Activated CD8-positive, alpha-beta memory T cell treated with anti-CD3 and anti-CD28 coated beads, Interleukin-2, amount 50 U/mL, for 4 hours (primary cell): Measurements from ENCODE around the gene MBD3.

Experiments used
- DNase-seq: peaks from one replicate; pipeline ENCODE4 v3.0.0-alpha.2; 2020

MBD3 gene

DNA sequence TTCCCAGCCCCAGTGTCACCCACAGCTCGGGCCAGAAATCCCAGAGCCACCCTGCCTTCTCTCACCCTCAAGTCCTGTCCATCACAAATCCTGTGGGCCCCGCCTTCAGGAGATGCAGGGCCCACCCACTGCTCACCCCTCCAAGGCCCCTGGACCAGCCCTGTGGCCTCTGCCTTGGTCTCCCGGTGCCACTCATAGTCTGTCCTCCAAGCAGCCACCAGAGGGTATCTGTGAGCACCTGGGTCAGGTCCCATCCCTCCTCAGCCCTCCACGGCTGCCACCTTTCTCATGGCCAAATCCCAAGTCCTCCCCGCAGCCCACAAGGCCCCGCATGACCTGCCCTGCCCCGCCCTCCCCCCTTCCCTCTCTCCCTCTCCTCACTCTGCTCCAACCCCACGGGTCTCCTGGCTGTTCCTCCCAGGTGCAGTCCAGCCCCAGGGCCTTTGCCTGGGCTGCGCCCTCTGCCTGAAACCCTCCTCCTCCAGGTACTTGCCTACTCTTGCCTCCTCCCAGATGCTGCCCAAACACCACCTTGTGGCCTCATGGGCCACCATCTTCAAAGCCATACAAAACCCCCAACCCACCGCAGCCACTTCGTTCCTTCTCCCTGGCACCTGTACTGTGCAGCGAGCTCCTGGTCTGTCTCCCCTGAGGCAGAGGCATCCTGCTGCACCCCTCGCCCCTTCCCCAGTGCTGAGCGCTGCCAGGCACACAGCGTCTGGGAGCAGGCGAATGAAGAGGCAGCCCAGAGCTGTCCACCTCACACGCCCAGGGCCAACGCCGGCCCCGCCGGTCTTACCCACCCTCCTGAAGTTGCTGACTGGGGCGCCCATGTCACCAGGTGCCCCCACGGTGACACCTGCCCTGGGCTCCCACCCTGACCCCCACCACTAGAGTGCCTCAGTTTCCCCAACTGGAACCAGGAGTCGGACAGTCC, 25.8 kb upstream of the MBD3 start:
- DNase-seq, result no peak

- no peak for DNase-seq
These were observed 24.2 kb upstream of the MBD3 start for GRCh38 chr19:1616875-1617274.

GRCh38 chr19:1616396-1616795, 23.7 kb upstream of the MBD3 start:
- no peak for DNase-seq

- no peak for DNase-seq
These were observed 22.6 kb upstream of the MBD3 start for GRCh38 chr19:1615156-1615765.

- no peak for DNase-seq
These were observed 21.3 kb upstream of the MBD3 start for GRCh38 chr19:1613808-1614570.

- DNase-seq, result no peak
These were observed 20.5 kb upstream of the MBD3 start for GRCh38 chr19:1613146-1613545.

- no peak for DNase-seq
These were observed 19.7 kb upstream of the MBD3 start for GRCh38 chr19:1612114-1613086.

- DNase-seq, result no peak
These were observed 18.7 kb upstream of the MBD3 start for GRCh38 chr19:1611353-1611752.

- peak; percentile 50 for DNase-seq
These were observed 17.9 kb upstream of the MBD3 start for GRCh38 chr19:1610579-1610978.

GRCh38 chr19:1609680-1610474, 17.2 kb upstream of the MBD3 start:
- no peak for DNase-seq

GRCh38 chr19:1609103-1609396, 16.4 kb upstream of the MBD3 start:
- no peak for DNase-seq

- DNase-seq, result peak; percentile 35
These were observed 15.9 kb upstream of the MBD3 start for GRCh38 chr19:1608359-1609102.

GRCh38 chr19:1606138-1606651, 13.5 kb upstream of the MBD3 start:
- no peak for DNase-seq

DNA sequence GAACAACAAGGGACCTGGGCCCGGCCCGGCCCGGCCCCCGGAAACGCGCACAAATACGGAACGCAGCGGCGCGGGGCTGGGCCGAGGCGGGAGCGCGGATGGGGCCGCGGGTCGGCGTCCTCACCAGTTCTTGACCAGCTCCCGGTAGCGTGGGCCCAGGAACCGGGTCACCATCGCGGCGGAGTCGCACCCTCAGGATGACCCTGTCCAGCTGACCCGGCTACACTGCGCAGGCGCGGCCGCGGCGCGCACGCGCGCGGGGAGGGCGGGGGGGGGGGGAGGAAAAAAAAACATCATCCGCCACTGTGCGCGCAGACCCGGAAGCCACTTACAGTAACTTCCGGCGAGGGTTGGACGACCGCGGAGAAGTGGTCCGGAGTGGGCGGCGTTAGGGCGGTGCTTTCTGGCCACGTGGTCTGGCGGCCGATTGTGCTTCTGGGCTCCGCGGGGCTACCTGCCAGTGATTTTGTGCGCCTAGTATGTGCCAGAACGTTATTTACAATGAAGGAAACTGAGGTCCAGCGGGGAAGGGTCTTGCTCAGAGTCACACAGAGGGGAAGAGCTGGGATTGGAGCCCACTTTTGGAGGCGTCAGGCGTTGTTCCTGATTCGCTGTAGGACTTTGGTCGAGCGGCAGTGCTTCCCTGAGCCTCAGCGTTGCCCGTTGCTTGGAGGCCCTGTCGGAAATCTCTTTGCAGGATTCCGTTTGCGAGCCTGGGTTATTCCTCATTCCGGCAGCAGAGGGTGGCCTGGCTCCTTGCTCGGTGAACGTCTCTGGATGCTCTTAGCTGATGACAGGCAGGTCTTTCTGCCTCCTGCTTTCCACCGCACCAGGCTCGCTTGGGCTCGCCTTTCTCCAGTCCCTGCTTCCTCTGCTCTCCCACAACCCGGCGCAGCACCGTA, 12.8 kb upstream of the MBD3 start, which contains the start of gene UQCR11:
Gene UQCR11 (minus strand): TSS at position 227 of the 902 bp plus-strand sequence. CDS start 53 bp downstream, at position 174.
- peak; percentile 90 for DNase-seq

GRCh38 chr19:1602091-1602707, 9.5 kb upstream of the MBD3 start:
- no peak for DNase-seq

- no peak for DNase-seq
These were observed 9.0 kb upstream of the MBD3 start for GRCh38 chr19:1601613-1602064.

GRCh38 chr19:1599460-1599846, 6.8 kb upstream of the MBD3 start:
- DNase-seq, result no peak

DNA sequence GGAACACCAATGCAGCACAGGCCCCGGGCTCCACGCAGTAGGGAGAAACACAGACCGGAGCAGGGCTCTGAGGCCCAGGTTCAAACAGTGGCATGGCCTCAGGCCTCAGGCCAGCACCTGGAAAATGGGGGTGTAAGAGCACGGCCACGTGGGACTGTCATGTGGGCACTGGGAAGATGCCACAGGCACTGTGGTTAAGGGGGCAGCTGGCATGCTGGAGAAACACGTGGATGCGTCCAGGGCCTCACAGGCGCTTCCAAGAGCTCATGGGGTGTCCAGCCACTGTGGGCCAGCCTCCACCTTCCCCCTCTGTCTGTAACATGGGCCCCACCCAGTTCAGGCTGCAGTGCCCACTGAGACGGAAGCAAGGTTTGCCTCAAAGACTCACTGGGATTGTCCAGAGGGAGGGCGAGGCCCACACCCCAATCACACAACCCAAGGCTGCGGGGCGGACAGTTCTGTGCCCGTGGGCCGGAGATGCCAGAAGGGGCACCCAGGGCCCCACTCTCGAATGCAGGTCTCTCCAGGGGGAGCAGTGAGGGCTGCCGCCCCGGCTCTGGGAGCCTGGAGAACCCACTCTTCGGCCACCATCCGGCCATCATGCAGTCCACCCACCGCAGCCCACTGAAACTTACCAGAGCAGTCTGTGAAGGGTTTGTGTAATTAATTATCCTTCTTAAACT, 6.3 kb upstream of the MBD3 start:
- no peak for DNase-seq

DNA sequence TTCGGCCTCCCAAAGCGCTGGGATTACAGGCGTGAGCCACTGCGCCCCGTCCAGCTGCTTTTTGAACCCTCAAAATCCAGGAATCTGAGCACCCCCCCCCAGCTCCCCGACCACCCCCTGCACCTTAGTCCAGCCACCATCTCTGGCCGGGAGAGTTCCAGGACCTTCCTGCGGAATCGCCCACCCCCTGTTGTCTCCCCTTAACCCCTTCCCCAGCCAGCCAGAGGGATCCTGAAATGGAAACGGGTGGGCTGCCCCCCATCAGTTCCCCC, 772 bp upstream of the MBD3 start:
- DNase-seq, result no peak
